SU-DHL-6 (cell line): Measurements from ENCODE around the gene ODAM.

Source experiments
- H2AFZ ChIP-seq: fragments of 200-600 bp; sonication (generic); 2 replicates; pipeline ENCODE4 v1.6.1; 2014; ENCODE audit warnings: low read depth, mild to moderate bottlenecking, moderate library complexity, mixed read lengths, antibody characterized with exemption, low read length; ENCODE audit not compliant: severe bottlenecking
- H3F3A ChIP-seq: fragments of 200-600 bp; shearing (Covaris generic); 2 replicates; pipeline ENCODE4 v1.6.0; 2016; ENCODE audit warnings: antibody characterized with exemption, mild to moderate bottlenecking; ENCODE audit not compliant: insufficient read depth
- H3K27ac ChIP-seq: fragments of 200-600 bp; sonication (generic); 2 replicates; pipeline ENCODE4 v1.5.1; 2016; ENCODE audit warnings: low read depth, mild to moderate bottlenecking, low read length, moderate library complexity, mixed read lengths
- H3K27me3 ChIP-seq: fragments of 200-600 bp; sonication (generic), shearing (Covaris generic); 2 replicates; pipeline ENCODE4 v1.6.0; 2014; ENCODE audit warnings: mild to moderate bottlenecking, low read length
- H3K36me3 ChIP-seq: fragments of 200-600 bp; sonication (generic); 2 replicates; pipeline ENCODE4 v1.6.1; 2014; ENCODE audit warnings: mild to moderate bottlenecking, low read length, mixed read lengths
- H3K4me2 ChIP-seq: fragments of 300-600, 200-600 bp; shearing (Covaris generic), sonication (generic); 2 replicates; pipeline ENCODE4 v1.6.0; 2014; ENCODE audit warnings: low read length, low read depth, mild to moderate bottlenecking; ENCODE audit not compliant: poor library complexity, severe bottlenecking
- H3K4me3 ChIP-seq: fragments of 200-600 bp; sonication (generic); 2 replicates; pipeline ENCODE4 v1.5.1; 2014; ENCODE audit warnings: antibody characterized with exemption, low read length, mild to moderate bottlenecking, mixed read lengths; ENCODE audit not compliant: insufficient read depth, poor library complexity, severe bottlenecking
- H3K79me2 ChIP-seq: fragments of 200-600 bp; sonication (generic); 2 replicates; pipeline ENCODE4 v1.6.1; 2014; ENCODE audit warnings: mild to moderate bottlenecking, low read length, moderate library complexity; ENCODE audit not compliant: insufficient read depth
- H3K9ac ChIP-seq: fragments of 200-600 bp; sonication (generic); 2 replicates; pipeline ENCODE4 v1.7.0; 2014; ENCODE audit warnings: mild to moderate bottlenecking, low read length
- H3K9me2 ChIP-seq: fragments of 200-600 bp; sonication (generic); replicated peaks from 2 replicates; pipeline ENCODE4 v1.6.1; 2014; ENCODE audit warnings: low read length; ENCODE audit not compliant: insufficient read depth
- H3K9me3 ChIP-seq: fragments of 200-600 bp; sonication (generic); 2 replicates; pipeline ENCODE4 v1.6.1; 2014; ENCODE audit warnings: low read length, mixed read lengths; ENCODE audit not compliant: insufficient read depth
- H4K20me1 ChIP-seq: fragments of 200-600 bp; sonication (generic); 2 replicates; pipeline ENCODE4 v1.6.1; 2014; ENCODE audit warnings: low read depth, mild to moderate bottlenecking, antibody characterized with exemption, low read length, moderate library complexity, mixed read lengths
- EZH2phosphoT487 ChIP-seq: fragments of 200-600 bp; sonication (generic), shearing (Covaris generic); conservative IDR thresholded peaks from 2 replicates; pipeline ENCODE4 v1.6.1; 2018; ENCODE audit warnings: mild to moderate bottlenecking, antibody characterized with exemption, low read length, moderate library complexity, mixed read lengths
- TF ChIP-seq, protein P1 (sequence below): fragments of 200-600 bp; sonication (generic); IDR thresholded peaks from one replicate; pipeline ENCODE4 v1.5.1; 2017; ENCODE audit warnings: antibody characterized with exemption, mild to moderate bottlenecking, low read length, moderate library complexity; ENCODE audit not compliant: insufficient read depth, poor library complexity, severe bottlenecking

Gene ODAM

DNA sequence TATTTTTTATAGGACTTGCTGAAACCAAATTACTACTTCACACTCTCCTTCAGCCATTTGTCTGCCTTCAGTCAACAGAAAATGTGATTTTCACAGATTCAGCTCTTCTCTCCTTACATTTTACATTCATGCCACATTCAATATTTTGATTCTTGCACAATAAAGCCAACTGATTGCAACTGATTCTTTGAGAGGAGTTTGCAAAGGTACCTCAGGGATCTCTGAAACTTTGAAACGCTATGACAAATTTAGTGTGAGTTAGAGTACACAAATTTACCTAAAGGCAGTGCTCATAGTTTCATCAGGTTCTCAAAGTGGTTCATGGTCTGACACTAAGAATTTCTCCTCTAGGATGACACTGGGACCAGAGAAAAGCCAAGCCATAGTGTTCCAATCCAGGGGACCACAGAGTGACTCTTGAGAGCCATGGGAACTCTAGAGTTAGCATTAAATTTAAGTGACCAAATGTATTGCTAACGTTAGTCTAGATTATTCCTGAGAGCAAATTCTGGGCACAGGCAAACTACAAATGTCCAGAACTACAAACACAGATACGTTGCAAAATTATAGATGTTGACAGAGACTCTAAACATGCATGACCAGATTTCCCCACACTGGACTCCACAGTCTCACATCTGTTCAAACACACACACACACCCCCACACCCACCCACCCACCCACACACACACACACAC is 55.9 kb downstream of the ODAM start:
- TF ChIP-seq EZH2phosphoT487, result no peak
- TF ChIP-seq, protein P1, sequence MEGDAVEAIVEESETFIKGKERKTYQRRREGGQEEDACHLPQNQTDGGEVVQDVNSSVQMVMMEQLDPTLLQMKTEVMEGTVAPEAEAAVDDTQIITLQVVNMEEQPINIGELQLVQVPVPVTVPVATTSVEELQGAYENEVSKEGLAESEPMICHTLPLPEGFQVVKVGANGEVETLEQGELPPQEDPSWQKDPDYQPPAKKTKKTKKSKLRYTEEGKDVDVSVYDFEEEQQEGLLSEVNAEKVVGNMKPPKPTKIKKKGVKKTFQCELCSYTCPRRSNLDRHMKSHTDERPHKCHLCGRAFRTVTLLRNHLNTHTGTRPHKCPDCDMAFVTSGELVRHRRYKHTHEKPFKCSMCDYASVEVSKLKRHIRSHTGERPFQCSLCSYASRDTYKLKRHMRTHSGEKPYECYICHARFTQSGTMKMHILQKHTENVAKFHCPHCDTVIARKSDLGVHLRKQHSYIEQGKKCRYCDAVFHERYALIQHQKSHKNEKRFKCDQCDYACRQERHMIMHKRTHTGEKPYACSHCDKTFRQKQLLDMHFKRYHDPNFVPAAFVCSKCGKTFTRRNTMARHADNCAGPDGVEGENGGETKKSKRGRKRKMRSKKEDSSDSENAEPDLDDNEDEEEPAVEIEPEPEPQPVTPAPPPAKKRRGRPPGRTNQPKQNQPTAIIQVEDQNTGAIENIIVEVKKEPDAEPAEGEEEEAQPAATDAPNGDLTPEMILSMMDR, result no peak
- Histone ChIP-seq H3F3A (no peaks in the 10 kb centered on the region), H3K27me3 (no peaks in the 10 kb centered on the region), H3K36me3 (no peaks in the 10 kb centered on the region), H4K20me1 (no peaks in the 10 kb centered on the region), H3K9me2 (no peaks in the 10 kb centered on the region), H2AFZ (no peak overlapping the region), H3K27ac (no peak overlapping the region), H3K79me2 (no peaks in the 10 kb centered on the region), H3K9ac (no peak overlapping the region), H3K4me2 (no peak overlapping the region), H3K4me3 (no peak overlapping the region), H3K9me3 (no peaks in the 10 kb centered on the region)

DNA sequence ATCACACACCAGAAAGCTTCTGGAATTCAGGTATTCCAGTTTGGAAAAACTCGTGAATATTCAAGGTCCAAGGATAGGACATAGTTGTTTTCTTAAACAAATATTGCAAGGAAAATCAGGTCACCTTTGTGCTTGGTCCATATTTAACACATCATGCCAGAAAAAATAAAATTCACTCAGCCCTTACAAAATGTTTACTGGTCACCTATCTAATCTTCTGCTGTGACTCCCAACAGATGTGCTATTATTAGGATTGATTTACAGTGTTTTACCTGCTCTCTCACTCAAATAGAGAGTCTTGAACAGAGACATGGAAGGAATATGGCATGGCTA is 56.4 kb downstream of the ODAM start:
- H2AFZ ChIP-seq, result no peak overlapping the region
- H3K27me3 ChIP-seq, result no peaks in the 10 kb centered on the region
- H3K4me2 ChIP-seq, result no peak overlapping the region
- H3K4me3 ChIP-seq, result no peak overlapping the region
- TF ChIP-seq, protein P1, result no peak
- TF ChIP-seq EZH2phosphoT487, result no peak
- H3K27ac ChIP-seq, result no peak overlapping the region
- no peaks in the 10 kb centered on the region for H3K9me2 ChIP-seq
- no peaks in the 10 kb centered on the region for H3K9me3 ChIP-seq
- no peaks in the 10 kb centered on the region for H4K20me1 ChIP-seq
- H3K36me3 ChIP-seq, result no peaks in the 10 kb centered on the region
- H3K9ac ChIP-seq, result no peak overlapping the region
- H3F3A ChIP-seq, result no peaks in the 10 kb centered on the region
- no peaks in the 10 kb centered on the region for H3K79me2 ChIP-seq
